ENCODE measurements around the gene R3HCC1L.
"Not testable (repeated sequence)": the region's sequence is repeated elsewhere in the genome, so short reads cannot be mapped to it uniquely, and the experiment has no call there.

The R3HCC1L gene

GRCh38 chr10:98182351-98182915 is 48.0 kb downstream of the R3HCC1L start:
- DNase-seq, result not testable (repeated sequence)

GRCh38 chr10:98186681-98187080 is 52.2 kb downstream of the R3HCC1L start:
- DNase-seq, result no peak

- not testable (repeated sequence) for DNase-seq
Observed at GRCh38 chr10:98190773-98191172, 56.3 kb downstream of the R3HCC1L start.

- no peak for DNase-seq
Observed at GRCh38 chr10:98193037-98193436, 58.6 kb downstream of the R3HCC1L start.

GRCh38 chr10:98194633-98195032 is 60.2 kb downstream of the R3HCC1L start:
- no peak for DNase-seq

GRCh38 chr10:98195120-98195519 is 60.7 kb downstream of the R3HCC1L start:
- DNase-seq, result no peak

- DNase-seq, result no peak
Observed at GRCh38 chr10:98196985-98197384, 62.5 kb downstream of the R3HCC1L start.

- no peak for DNase-seq
Observed at GRCh38 chr10:98201760-98202159, 67.3 kb downstream of the R3HCC1L start.

- no peak for DNase-seq
Observed at GRCh38 chr10:98202378-98202777, 67.9 kb downstream of the R3HCC1L start.

- DNase-seq, result no peak
Observed at GRCh38 chr10:98205351-98205750, 70.9 kb downstream of the R3HCC1L start.

GRCh38 chr10:98208925-98209324 is 74.5 kb downstream of the R3HCC1L start:
- DNase-seq, result no peak

GRCh38 chr10:98209441-98209840 is 75.0 kb downstream of the R3HCC1L start:
- DNase-seq, result no peak

GRCh38 chr10:98212196-98212595 is 77.7 kb downstream of the R3HCC1L start:
- DNase-seq, result no peak

GRCh38 chr10:98213740-98214139 is 79.3 kb downstream of the R3HCC1L start:
- no peak for DNase-seq

- no peak for DNase-seq
Observed at GRCh38 chr10:98215373-98215772, 80.9 kb downstream of the R3HCC1L start.

GRCh38 chr10:98217801-98218200 is 83.3 kb downstream of the R3HCC1L start:
- no peak for DNase-seq

- no peak for DNase-seq
Observed at GRCh38 chr10:98223874-98224273, 89.4 kb downstream of the R3HCC1L start.

- no peak for DNase-seq
Observed at GRCh38 chr10:98224509-98224908, 90.1 kb downstream of the R3HCC1L start.

- DNase-seq, result no peak
Observed at GRCh38 chr10:98224996-98225395, 90.5 kb downstream of the R3HCC1L start.

- no peak for DNase-seq
Observed at GRCh38 chr10:98226508-98227144, 92.2 kb downstream of the R3HCC1L start.

GRCh38 chr10:98227713-98228112 is 93.3 kb downstream of the R3HCC1L start:
- DNase-seq, result not testable (repeated sequence)

GRCh38 chr10:98228266-98228665 is 93.8 kb downstream of the R3HCC1L start:
- not testable (repeated sequence) for DNase-seq

GRCh38 chr10:98231417-98231816 is 97.0 kb downstream of the R3HCC1L start:
- DNase-seq, result no peak

- DNase-seq, result no peak
Observed at GRCh38 chr10:98235846-98236245, 101.4 kb downstream of the R3HCC1L start.

GRCh38 chr10:98236862-98237261 is 102.4 kb downstream of the R3HCC1L start:
- DNase-seq, result no peak
